H9 (cell line): Measurements from ENCODE around the gene HTT-AS. TPM values are rescaled to one million over a fixed set of nuclear protein-coding genes. Genes with fewer than 3 reads are reported as not detected.

Experiments
- DNase-seq: peaks from one replicate; pipeline ENCODE4 v3.0.0-alpha.2; 2017
- H2AFZ ChIP-seq: one replicate; pipeline ENCODE4 v1.6.1; 2013; ENCODE audit warnings: mild to moderate bottlenecking, low read length, control low read depth, moderate library complexity
- H2AK5ac ChIP-seq: 2 replicates; pipeline ENCODE4 v1.6.1; 2013; ENCODE audit warnings: low read length, control low read depth, mixed read lengths; ENCODE audit not compliant: insufficient read length
- H2BK120ac ChIP-seq: one replicate; pipeline ENCODE4 v1.6.1; 2013; ENCODE audit warnings: low read depth, mild to moderate bottlenecking, low read length, control low read depth, inconsistent platforms; ENCODE audit not compliant: poor library complexity, severe bottlenecking
- H2BK12ac ChIP-seq: 2 replicates; pipeline ENCODE4 v1.6.1; 2013; ENCODE audit warnings: low read length, control low read depth, mixed read lengths, low read depth; ENCODE audit not compliant: insufficient read length
- H2BK15ac ChIP-seq: 2 replicates; pipeline ENCODE4 v1.6.1; 2013; ENCODE audit warnings: low read depth, low read length, control low read depth
- H2BK20ac ChIP-seq: one replicate; pipeline ENCODE4 v1.6.1; 2013; ENCODE audit warnings: low read depth, mild to moderate bottlenecking, low read length, control low read depth, inconsistent platforms; ENCODE audit not compliant: poor library complexity, severe bottlenecking
- H2BK5ac ChIP-seq: 2 replicates; pipeline ENCODE4 v1.6.1; 2013; ENCODE audit warnings: low read length, control low read depth, mixed read lengths; ENCODE audit not compliant: insufficient read length
- H3K14ac ChIP-seq: 2 replicates; pipeline ENCODE4 v1.6.1; 2013; ENCODE audit warnings: low read length, control low read depth; ENCODE audit not compliant: insufficient read depth
- H3K18ac ChIP-seq: 2 replicates; pipeline ENCODE4 v1.6.1; 2013; ENCODE audit warnings: low read depth, mild to moderate bottlenecking, mixed read lengths, low read length, control low read depth; ENCODE audit not compliant: insufficient read length
- H3K23ac ChIP-seq: 2 replicates; pipeline ENCODE4 v1.6.1; 2013; ENCODE audit warnings: low read length, control low read depth, mixed read lengths, low read depth; ENCODE audit not compliant: insufficient read length
- H3K23me2 ChIP-seq: 2 replicates; pipeline ENCODE4 v1.6.1; 2013; ENCODE audit warnings: low read depth, mild to moderate bottlenecking, mixed read lengths, low read length, control low read depth; ENCODE audit not compliant: insufficient read length, poor library complexity, severe bottlenecking
- H3K27ac ChIP-seq: 2 replicates; pipeline ENCODE4 v1.5.1; 2013; ENCODE audit warnings: low read length, control low read depth, mixed read lengths, low read depth; ENCODE audit not compliant: insufficient read length
- H3K27me3 ChIP-seq: 2 replicates; pipeline ENCODE4 v1.6.1; 2013; ENCODE audit warnings: low read length, control low read depth, inconsistent platforms; ENCODE audit not compliant: insufficient read depth
- H3K4ac ChIP-seq: 2 replicates; pipeline ENCODE4 v1.6.1; 2013; ENCODE audit warnings: low read depth, mild to moderate bottlenecking, control low read depth, inconsistent platforms, low read length, moderate library complexity
- H3K4me1 ChIP-seq: 2 replicates; pipeline ENCODE4 v1.6.1; 2013; ENCODE audit warnings: low read length, control low read depth, inconsistent platforms; ENCODE audit not compliant: insufficient read depth
- H3K4me2 ChIP-seq: 2 replicates; pipeline ENCODE4 v1.6.1; 2013; ENCODE audit warnings: low read length, control low read depth, mixed read lengths; ENCODE audit not compliant: insufficient read length, insufficient read depth
- H3K56ac ChIP-seq: 2 replicates; pipeline ENCODE4 v1.6.1; 2013; ENCODE audit warnings: low read depth, mild to moderate bottlenecking, mixed read lengths, low read length, control low read depth; ENCODE audit not compliant: insufficient read length
- H3K79me1 ChIP-seq: 2 replicates; pipeline ENCODE4 v1.6.1; 2013; ENCODE audit warnings: low read depth, mild to moderate bottlenecking, moderate library complexity, low read length, control low read depth, inconsistent platforms; ENCODE audit not compliant: insufficient read depth, poor library complexity, severe bottlenecking
- H3K79me2 ChIP-seq: 2 replicates; pipeline ENCODE4 v1.6.1; 2013; ENCODE audit warnings: low read length, control low read depth, inconsistent platforms; ENCODE audit not compliant: insufficient read depth
- H3K9ac ChIP-seq: 2 replicates; pipeline ENCODE4 v1.6.1; 2013; ENCODE audit warnings: low read length, control low read depth, mixed read lengths; ENCODE audit not compliant: insufficient read length; ENCODE audit errors: extremely low read depth
- H3K9me3 ChIP-seq: one replicate; pipeline ENCODE4 v1.6.1; 2013; ENCODE audit warnings: low read depth, low read length, inconsistent platforms; ENCODE audit not compliant: control insufficient read depth
- H3T11ph ChIP-seq: one replicate; pipeline ENCODE4 v1.6.1; 2013; ENCODE audit warnings: mild to moderate bottlenecking, low read length, control low read depth, inconsistent platforms
- H4K20me1 ChIP-seq: one replicate; pipeline ENCODE4 v1.6.1; 2013; ENCODE audit not compliant: control insufficient read depth, insufficient read length, insufficient read depth
- H4K5ac ChIP-seq: 2 replicates; pipeline ENCODE4 v1.6.1; 2013; ENCODE audit warnings: low read depth, mild to moderate bottlenecking, mixed read lengths, low read length, control low read depth; ENCODE audit not compliant: insufficient read length
- H4K8ac ChIP-seq: replicated peaks from 2 replicates; pipeline ENCODE4 v1.6.1; 2013; ENCODE audit warnings: low read length, control low read depth, mixed read lengths, low read depth; ENCODE audit not compliant: insufficient read length
- H4K91ac ChIP-seq: 2 replicates; pipeline ENCODE4 v1.6.1; 2013; ENCODE audit warnings: low read depth, mild to moderate bottlenecking, moderate library complexity, mixed read lengths, low read length, control low read depth; ENCODE audit not compliant: insufficient read length
- H3K27ac Mint-ChIP-seq, 3 experiments: 2 replicates in 2 of 3; 3 replicates in 1 of 3; pipeline ENCODE4 v1.8.0; 2020 to 2021; ENCODE audit warnings: mixed read lengths in 3 of 3, mild to moderate bottlenecking in 1 of 3, moderate library complexity in 1 of 3
- H3K27me3 Mint-ChIP-seq: 2 replicates; pipeline ENCODE4 v1.8.0; 2021; ENCODE audit warnings: low read depth, mild to moderate bottlenecking, moderate library complexity, mixed read lengths
- H3K36me3 Mint-ChIP-seq, 3 experiments: 2 replicates in 2 of 3; 3 replicates in 1 of 3; pipeline ENCODE4 v1.8.0; 2020 to 2021; ENCODE audit warnings: low read depth in 3 of 3, mixed read lengths in 3 of 3; ENCODE audit not compliant: insufficient read depth in 1 of 3
- H3K4me1 Mint-ChIP-seq, 2 experiments: 2 replicates each; pipeline ENCODE4 v1.8.0; 2020; ENCODE audit warnings: mixed read lengths in 2 of 2
- H3K4me3 Mint-ChIP-seq, 2 experiments: 2 replicates in 1 of 2; 3 replicates in 1 of 2; pipeline ENCODE4 v1.8.0; 2020 to 2021; ENCODE audit warnings: mild to moderate bottlenecking in 2 of 2, mixed read lengths in 2 of 2, moderate library complexity in 1 of 2
- H3K9me3 Mint-ChIP-seq, 2 experiments: 2 replicates in 1 of 2; 3 replicates in 1 of 2; pipeline ENCODE4 v1.8.0; 2020; ENCODE audit warnings: mild to moderate bottlenecking in 2 of 2, mixed read lengths in 2 of 2, moderate library complexity in 1 of 2
- CTCF ChIP-seq: fragments of 200-600 bp; sonication (generic); conservative IDR thresholded peaks from 3 replicates; pipeline ENCODE4 v1.8.0; 2021; ENCODE audit warnings: antibody characterized with exemption, mild to moderate bottlenecking
- WGBS: extraction: QIAGEN DNeasy Blood & Tissue Kit; methylation state at CpG from one replicate; pipeline ENCODE4 v1.1.7; 2013; ENCODE audit warnings: missing lambda C conversion rate, low lambda C conversion rate, mixed read lengths; ENCODE audit not compliant: insufficient read length; ENCODE audit errors: extremely low coverage; 5-methylcytosine and 5-hydroxymethylcytosine counted together
- total RNA-seq: library from RNA; stranded (reverse); gene quantifications from 2 replicates; pipeline ENCODE4 v1.2.1, GENCODE V29; 2021

HTT-AS gene
- total RNA-seq, 1 experiment from 2014 or later, result not detected

- no peak for TF ChIP-seq CTCF
- H3K79me2 ChIP-seq, result no peaks in the 10 kb centered on the region; the same call in 1 of the 2 replicates
- no peak overlapping the region for H3K14ac ChIP-seq
- H3K27me3 Mint-ChIP-seq, result no peaks in the 10 kb centered on the region
- H3K4ac ChIP-seq, result no peak overlapping the region
- peaks cover 0 to 3% of the 10 kb centered on the region in 2 experiments; a peak in 1 of 5 replicates for H3K9me3 Mint-ChIP-seq
- no peak overlapping the region for H2BK20ac ChIP-seq
- H2BK15ac ChIP-seq, result no peak overlapping the region
- no peak overlapping the region for H3K27ac ChIP-seq
- no peak overlapping the region for H2BK5ac ChIP-seq
- no peak overlapping the region for H3K18ac ChIP-seq
- H2BK120ac ChIP-seq, result no peak overlapping the region
- WGBS, result no CpG with 5 or more reads among the region's 6 CpGs
- H3T11ph ChIP-seq, result no peak overlapping the region
- no peak overlapping the region for H4K8ac ChIP-seq
- no peak overlapping the region for H2BK12ac ChIP-seq
- no peak overlapping the region for H4K5ac ChIP-seq
- no peak overlapping the region for H2AK5ac ChIP-seq
- H3K56ac ChIP-seq, result no peak overlapping the region
- no peaks in the 10 kb centered on the region for H3K79me1 ChIP-seq
- H4K91ac ChIP-seq, result no peak overlapping the region
- H3K27me3 ChIP-seq, result no peaks in the 10 kb centered on the region
- no peaks in the 10 kb centered on the region for H3K23me2 ChIP-seq
- no peaks in the 10 kb centered on the region for H3K9me3 ChIP-seq
- no peak overlapping the region for H2AFZ ChIP-seq
- H3K4me1 Mint-ChIP-seq, result peaks cover 13% of the 10 kb centered on the region in 2 experiments
- peaks cover 52 to 76% (median 61%) of the 10 kb centered on the region in 3 experiments for H3K36me3 Mint-ChIP-seq
- no peak overlapping the region for H3K4me3 Mint-ChIP-seq
- no peak overlapping the region for H3K4me2 ChIP-seq
- H3K9ac ChIP-seq, result no peak overlapping the region
- H3K27ac Mint-ChIP-seq, result no peak overlapping the region
- H3K4me1 ChIP-seq, result 0 out of 2 replicates have a peak, but pooled peaks cover 3% of the 10 kb centered on the region
- no peak for DNase-seq
- no peaks in the 10 kb centered on the region for H4K20me1 ChIP-seq
- H3K23ac ChIP-seq, result no peak overlapping the region
These were observed 33.4 kb upstream of the HTT-AS start for GRCh38 chr4:3107691-3108121.
